GM19467 (cell line): ENCODE data around the gene TXNIP.

Experiments used
- ATAC-seq: cut with Tn5 transposase; IDR thresholded peaks from one replicate; pipeline ENCODE4 v1.9.1; 2021; ENCODE audit warnings: mild to moderate bottlenecking, moderate library complexity; ENCODE audit not compliant: unreplicated experiment

TXNIP gene

DNA sequence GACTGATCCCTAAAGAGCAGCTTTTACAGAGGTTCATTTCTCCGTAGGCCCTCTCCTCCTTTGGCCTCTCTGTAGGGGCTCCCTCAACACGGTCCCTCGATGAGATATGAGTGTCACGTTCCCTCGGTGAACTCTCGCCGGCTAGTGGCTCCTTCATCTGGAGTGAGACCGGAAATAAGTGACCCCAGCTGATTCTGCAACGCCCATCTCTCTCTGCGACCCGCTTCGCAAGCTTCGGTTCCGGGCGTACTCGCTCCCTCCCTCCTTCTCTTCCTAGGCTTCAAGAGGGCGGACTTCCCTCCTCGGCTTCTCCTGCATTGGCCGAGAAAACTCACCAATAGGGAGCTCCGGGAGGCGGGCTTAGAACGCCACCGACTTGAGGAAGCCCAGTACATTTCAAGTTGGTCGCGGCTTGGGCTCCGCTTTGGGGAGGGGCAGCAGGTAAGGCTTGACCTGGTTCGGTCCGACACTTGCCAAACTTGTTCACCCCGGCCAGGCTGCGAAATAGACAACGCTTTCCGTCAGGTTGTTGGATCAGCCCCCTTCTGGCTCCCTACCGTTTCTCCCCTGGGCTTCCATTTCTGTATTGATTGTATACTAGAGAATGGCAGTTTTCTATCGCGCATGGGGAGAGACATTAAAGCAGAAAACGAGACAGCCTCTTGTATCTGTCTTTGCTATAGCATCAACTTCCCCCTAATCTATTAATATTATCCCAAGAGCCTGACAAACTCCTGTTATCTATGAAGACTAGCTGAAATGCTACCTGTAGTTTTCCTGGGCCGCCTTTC is 31.9 kb downstream of the TXNIP start, which contains the start of the genes ANKRD34A and POLR3GL:
Gene ANKRD34A (minus strand): TSS at position 248 of the 791 bp plus-strand sequence. CDS start 2,816 bp downstream, outside the sequence.
Gene POLR3GL (plus strand): TSS at position 363 of the 791 bp plus-strand sequence. CDS start 10,176 bp downstream, outside the sequence.
- peak; percentile 93 for ATAC-seq

DNA sequence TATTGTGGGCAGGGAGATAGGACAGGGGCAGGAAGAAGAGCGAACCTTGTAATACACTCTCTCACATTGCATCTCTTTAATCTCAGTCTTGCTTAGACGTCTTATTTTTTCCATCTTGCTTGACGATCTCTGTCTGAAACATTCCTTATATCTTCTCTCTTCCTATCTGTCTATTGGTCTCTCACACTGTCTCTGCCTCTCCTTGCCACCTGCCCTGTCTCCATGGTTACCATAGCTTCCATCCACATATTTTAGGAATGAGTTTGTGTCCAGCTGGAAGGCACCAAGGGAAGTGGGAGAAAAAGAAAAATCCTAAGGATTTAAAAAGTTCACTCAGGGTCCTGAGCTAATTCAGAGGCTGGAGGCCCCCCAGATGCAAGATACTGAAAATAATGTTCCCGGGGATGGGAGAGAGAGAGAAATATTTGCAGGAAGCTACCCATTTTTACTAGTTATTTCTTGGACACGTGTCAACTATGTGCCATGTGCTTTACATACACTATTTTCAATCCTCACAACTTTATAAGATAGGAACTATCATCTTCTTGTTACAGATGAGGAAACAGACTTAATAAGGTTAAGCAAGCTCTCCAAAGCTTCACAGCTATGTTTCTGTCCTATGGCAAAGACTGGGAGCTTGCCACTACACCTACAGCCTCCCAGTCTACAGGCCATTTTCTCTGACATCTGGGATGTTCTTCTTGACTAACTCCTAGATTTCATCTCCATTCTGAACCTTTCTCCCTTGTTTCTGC is 32.9 kb downstream of the TXNIP start:
- ATAC-seq, result no peak

DNA sequence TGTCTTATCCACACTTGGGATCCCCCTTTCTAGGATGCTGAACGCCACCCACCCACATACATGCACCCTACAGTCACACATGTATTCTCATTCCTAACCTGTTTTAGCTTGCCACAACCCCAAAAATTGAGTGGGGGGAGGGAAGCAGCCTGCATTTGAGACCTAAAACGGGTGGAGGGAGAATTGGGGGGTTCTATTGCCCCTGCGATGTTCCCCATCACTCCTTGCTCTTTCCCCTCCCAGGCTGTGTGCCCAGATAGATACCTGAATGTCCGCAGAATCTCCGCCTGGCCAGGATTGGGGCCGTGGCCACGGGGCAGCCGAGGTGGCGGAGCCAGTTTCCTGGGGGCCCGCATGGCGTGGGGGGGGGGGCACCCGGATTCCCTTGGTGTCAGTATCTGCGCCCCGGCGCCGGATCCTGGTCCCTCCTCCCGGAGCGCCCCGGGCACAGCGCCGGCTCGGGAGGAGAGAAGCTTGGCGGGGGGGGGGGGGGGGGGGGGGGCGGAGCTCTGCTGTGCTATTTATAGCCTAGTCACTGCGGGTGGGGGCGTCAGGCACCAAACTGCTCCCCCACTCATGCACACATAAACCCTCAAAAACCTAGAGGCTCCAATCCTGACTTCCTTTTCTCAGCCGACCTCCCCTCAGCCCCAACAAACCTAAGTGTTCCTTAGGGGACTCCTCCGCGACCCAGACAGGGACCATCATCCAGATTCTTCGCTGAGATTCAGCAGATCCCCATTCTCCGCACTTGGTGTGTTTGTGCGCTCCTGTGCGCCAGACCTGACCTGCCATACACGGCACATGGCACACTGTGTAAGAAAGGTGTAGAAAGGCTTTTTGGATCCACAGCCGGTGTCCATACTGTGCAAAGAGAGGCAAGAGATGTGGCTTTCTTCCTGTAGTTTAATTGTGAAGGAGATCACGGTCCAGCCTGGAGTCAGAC is 33.9 kb downstream of the TXNIP start:
- no peak for ATAC-seq

DNA sequence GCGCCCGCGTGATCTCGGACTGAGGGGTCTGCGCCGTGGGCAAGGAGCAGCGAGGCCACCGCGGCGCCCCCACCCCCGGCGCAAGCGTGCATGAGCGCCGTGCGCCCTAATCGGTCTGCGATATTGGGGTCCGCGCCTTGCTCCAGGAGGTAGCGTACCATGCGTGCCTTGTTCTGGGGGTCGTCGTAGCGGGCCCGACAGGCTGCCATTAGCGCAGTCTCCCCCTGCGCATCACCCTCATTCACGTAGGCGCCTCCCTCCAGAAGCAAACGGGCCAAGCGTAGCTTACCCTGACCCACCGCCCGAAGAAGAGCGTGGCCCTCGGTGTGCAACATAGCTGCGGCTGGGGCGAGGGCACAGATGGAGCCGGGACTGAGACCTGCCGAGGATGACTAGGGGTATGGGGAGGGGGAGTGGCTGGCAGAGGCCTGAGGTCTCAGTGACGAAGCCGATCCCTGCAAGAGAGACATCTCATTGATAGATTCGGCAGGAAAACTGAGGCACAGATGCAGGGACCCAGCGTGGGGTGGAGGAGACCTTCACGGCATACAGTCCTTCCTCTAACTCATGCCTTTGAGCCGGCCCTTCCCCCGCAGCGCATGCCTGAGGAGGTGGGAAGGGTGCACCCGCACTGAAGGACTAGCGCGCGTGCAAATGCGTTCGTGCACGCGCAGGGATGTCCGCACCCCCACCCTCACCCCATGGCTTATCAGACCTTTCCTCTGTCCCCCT is 34.8 kb downstream of the TXNIP start:
- ATAC-seq, result no peak

DNA sequence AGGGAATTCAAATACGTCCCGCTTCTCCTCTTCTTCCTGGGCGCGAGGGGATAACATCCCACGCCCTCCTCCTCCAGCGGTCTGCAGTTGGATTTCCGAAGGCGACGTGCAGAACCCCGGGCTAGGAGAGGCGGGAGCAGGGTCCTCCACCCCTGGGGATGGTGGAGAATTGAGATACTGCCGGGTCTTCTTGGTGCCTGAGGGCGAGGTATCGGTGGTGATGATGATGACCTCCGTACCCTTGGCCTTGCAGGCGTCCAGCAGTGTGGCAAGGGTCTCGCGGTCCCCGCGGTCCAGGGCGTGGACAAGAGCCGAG is 35.3 kb downstream of the TXNIP start:
- ATAC-seq, result no peak

DNA sequence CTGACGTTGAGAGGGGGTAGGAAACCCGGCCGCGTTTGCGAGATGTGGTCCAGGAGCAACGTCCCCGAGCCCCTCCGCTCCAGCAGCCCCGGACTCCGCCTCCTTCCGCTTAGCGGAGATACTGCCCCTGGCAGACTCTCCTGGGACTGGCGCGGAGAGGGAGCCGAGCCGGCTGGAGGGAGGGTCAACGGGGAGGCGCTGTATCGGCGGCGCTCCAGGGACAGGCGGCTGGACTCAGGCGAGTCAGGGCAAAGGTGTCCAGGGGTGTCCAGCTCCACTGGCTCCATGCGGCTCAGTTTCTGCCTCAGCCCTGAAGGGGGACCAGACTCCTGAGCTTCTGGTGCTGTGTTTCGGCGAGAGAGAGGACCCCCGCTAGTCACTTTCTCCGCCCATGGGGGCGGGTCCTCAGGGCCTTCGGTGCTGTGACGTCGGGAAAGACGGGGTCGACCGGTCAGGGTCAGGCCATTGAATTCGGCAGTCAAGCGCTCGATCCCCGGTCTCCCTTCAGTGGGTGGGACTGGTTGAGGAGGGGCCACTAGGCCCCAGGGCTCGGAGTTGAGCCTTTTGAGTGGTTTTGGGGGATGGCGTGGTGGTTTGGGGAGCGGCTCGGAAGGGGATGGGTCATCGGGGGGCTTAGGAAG is 35.8 kb downstream of the TXNIP start:
- no peak for ATAC-seq

DNA sequence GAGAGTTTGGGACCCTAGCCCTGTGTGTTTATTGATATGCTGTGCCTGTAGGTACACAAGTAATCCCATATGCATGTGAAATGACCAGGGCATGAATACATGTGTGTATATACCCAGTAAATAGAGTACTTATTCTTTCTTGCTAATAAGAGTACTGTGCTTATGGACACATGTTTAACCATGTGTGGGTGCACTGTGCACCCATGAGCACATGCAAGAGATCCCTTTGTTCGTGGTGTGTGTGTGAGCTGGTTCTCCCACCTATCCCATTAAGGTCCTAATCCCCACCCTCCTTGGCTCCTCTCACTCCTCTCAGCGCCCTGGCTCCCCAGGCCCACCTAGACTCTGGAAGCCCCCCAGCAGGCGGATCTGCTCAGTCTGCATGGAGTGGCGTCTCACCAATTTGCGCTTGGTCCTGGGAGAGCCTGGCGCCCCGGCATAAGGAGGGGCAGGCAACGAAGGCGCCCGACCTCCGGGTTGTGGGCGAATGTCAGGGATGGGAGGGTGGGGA is 36.4 kb downstream of the TXNIP start:
- ATAC-seq, result no peak

DNA sequence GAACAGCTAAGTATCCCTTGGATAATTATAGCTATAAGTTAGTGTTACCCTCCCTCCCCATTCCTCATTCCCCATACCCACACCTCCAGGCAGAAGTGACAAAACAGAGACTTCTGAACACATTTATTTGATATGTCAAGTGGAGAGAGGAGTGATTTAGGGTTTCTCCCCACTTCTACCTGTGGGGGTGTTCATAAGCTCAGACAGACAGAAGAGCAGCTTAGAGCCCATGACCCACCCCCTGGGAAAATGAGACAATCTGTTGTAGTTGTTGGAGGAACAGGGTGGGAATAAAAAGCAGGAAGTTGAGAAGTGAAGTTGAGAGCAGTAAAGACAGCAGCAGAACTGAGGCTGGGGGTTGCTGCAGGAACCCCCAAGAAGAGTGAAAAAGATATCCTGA is 37.0 kb downstream of the TXNIP start:
- no peak for ATAC-seq

DNA sequence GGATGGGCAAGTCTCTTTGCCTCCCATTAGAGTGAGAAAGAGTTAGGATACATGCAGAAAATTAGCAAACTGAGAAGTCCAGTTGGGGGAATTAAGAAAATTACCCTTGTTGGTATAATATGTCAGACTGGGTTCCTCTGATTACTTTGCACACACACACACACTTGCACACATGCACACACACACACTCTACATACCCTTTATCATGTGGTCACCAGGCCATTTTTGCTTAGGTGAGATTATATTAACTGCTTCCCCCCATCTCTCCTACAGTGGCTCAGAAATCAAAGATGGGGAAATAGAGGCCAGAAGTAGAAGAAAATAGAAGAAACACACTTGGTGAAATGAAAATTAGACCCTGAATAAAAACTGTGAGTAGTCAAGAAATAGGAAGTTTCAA is 37.6 kb downstream of the TXNIP start:
- no peak for ATAC-seq

DNA sequence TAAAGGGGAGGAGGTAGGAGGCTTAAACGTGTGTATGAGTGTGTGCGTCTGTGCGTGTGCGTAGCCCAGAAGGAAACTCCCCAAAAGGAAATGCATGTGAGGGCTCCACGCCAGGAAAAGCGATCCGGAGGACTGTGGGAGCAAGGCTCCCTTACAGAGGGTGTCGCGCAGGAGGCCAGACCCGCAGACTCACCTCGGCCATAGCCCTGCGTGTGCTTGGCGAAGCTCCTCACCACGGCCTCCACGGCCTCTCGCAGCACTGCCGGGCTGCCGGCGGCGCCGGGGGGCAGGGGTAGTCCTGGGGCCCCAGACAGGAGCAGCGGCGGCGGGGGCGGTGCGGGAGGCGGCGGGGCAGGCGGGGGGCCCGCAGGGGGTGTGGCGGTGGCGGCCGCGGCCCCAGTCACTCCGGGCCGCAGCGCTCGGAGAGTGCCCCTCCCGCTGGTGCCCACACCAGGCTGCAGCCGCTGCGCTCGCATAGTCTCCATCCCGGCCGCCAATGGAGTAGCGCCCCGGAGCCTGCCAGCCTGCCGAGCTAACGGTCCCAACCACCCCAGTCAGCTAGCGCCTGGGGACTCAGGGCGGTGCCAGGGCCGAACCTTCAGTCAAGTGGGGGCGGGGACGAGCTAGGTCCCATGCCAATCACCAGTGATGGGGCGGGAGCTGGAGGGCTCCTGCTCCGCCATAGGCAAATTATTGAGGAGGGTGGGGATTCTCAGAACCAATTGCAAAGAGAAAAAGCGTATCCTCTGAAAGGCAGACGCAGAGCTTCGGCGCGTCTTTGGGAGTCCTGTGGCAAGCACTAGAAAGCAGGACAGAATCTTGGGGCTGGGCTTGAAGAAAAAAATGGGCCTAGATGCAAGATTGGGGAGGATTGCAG is 38.7 kb downstream of the TXNIP start, which contains the start of gene LIX1L:
Gene LIX1L (minus strand): TSS at position 575 of the 877 bp plus-strand sequence. CDS start 90 bp downstream, at position 485.
- ATAC-seq, result peak; percentile 79

DNA sequence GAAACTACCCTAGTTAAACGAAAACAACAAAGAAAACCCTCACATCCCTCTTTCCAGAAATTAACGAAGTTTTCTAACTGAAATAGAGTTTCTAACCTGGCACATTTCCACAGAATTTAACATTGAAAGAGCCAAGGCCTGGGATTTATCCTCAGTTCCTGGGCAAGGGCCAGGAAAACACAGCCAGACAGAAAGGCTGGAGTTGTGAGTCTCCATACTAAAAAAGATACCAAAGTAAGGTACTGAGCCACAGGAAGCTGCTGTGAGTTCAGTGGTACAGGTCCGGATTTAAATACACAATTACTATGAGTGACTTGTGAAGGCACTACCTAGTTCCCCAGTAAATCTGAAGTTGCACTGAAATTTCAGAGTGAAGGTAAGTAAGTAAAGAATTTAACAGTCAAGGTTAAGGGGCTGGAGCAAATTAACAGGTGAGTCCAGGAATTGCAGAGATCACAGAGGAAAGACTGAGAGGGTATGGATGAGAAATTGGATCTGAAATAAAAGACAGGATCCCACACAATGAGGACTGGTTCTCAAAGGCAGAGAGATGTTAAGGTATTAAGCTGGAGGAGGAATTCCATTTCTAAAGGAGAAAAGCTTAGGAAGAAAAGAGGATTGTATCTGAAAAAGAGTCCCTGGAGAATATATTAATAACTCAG is 39.5 kb downstream of the TXNIP start:
- ATAC-seq, result no peak

DNA sequence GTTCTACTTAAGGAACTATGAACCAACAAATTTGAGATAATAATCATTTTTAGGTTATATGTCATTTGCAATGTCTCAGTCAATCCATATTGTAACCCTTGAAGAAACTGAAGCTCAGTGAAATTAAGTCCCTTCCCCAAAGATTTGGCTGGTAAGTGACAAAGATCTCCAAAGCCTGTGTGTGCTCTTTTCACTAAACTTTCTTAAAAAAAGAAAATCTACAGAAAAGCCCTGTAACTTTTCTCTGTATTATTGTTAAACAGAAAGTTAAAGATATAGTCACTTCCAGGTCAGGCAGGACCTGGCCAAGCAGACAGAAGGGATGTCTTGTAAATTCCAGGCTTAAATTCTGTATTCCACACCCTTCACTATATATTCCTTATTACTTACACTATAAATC is 40.0 kb downstream of the TXNIP start:
- ATAC-seq, result no peak

DNA sequence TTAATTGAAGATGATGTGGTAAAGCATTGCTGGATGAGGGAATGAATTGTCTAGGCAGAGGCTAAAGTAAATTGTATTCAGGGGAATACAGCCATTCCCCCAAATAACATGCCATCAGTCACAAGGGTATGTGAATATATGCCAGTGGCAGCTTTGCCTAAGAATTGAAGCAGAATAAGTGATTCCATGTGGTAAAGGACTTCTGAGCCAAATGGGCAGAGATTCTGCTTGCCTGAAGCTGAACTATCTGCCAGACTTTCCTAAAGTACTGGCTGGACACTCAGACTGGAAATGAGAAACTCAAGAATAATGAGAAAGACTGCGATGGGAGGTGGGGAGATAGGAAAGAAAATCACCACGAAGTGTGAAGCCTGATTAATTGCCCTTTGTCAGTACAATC is 40.9 kb downstream of the TXNIP start:
- no peak for ATAC-seq

DNA sequence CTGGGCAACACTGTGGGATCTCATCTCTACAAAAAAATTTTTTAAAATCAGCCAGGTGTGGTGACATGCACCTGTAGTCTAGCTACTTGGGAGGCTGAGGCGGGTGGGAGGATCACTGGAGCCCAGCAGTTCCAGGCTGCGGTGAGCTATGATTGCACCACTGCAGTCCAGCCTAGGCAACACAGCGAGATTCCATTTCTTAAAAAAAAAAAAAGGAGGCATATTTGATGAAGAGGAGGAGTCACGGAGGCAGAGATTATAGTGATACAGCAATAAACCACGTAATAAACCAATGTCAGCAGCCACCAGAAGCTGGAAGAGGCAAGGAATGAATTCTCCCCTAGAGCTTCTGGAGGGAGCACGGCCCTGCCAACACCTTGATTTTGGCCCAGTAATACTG is 42.5 kb downstream of the TXNIP start:
- no peak for ATAC-seq

DNA sequence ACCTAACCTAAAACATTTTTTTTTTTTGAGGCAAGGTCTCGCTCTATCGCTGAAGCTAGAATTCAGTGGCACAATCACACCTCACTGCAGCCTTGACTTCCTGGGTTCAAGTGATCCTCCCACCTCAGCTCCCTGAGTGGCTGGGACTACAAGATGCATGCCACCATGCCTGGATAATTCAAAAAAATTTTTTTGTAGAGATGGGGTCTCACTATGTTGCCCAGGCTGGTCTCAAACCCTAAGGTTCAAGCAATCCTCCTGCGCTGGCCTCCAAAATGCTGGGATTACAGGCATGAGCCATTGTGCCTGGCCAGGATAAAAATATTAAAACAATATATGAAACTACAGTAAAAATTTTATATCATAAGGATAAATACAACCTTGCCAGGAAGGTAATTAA is 43.5 kb downstream of the TXNIP start:
- ATAC-seq, result no peak

DNA sequence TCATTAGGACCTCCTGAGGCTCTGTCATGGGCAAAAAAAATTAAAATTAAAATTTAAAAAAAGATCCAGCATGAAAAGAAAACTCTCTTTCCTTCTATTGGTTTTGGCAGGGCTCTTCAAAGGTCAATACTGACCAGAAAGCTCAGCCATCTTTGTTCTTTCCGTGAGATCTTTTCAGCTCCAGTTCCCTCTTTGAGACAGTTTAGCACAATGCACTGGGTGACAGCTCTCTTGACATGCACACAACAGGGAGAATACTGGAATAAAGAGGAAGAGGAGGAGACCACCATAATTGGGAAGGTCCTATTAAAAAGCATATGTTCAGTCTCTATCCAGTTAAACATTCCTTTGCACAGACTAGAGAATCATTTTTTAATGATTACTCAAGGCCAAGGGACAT is 44.9 kb downstream of the TXNIP start:
- no peak for ATAC-seq

DNA sequence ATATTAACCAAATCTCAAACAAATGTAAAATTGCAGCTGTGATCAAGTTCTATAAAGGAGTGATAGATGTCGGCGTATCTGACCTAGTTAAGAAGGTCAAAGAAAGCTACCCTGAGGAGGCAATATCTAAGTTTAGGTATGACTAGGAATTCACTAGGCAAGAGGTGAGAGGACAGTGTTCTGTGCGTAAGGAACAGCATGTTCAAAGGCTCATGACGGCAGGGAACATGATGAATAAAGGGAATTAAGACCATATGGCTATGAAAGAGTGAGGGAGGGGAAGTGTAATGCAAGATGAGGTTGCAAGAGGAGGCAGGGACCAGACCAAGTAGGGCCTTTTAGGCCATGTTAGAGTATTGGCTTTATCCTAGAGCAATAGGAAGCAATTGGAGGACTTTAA is 47.2 kb downstream of the TXNIP start:
- no peak for ATAC-seq

DNA sequence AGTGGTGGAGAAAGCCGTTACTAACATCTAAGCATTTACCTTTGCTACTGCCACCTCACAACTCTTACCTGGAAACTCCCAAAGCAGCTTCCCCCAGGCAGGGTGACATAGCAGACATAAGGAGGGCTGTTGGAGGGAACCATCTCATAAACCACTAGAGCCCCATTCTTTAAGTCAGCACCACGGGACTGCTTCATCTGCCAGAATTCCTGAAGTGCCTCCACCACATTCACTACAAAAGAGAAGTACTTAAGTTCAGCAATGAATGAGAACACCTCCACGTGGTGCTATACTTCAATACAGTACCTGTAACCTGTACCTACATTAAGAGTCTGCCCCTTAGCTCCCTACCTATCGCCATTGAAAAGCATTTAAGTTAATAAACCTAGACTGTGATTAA is 48.8 kb downstream of the TXNIP start:
- no peak for ATAC-seq
